Erythroblast (primary cell): ENCODE measurements around the gene CUEDC2.
A peak's percentile ranks its signal among the peaks of the same experiment; 100 is the strongest.

Experiments used
- DNase-seq, 2 experiments: peaks; one replicate each; lab custom pipeline; 2025; lab: John Stamatoyannopoulos, UW
- GATA1 ChIP-seq: IDR thresholded peaks from 2 replicates; pipeline ENCODE4 v1.6.1; 2011; ENCODE audit warnings: low read depth, mild to moderate bottlenecking, control low read depth, low read length, moderate library complexity
- POLR2A ChIP-seq: IDR thresholded peaks from 2 replicates; pipeline ENCODE4 v1.6.1; 2011; ENCODE audit warnings: mild to moderate bottlenecking, low read length

The CUEDC2 gene

GRCh38 chr10:102444851-102445250 is 12.5 kb upstream of the CUEDC2 start:
- TF ChIP-seq POLR2A: no peak
- no peak for TF ChIP-seq GATA1
- DNase-seq: no peak

GRCh38 chr10:102438374-102438773 is 6.0 kb upstream of the CUEDC2 start:
- no peak for TF ChIP-seq GATA1
- TF ChIP-seq POLR2A: no peak
- no peak for DNase-seq

- TF ChIP-seq GATA1 (no peak), POLR2A (no peak)
- no peak for DNase-seq
These were observed 5.1 kb upstream of the CUEDC2 start for GRCh38 chr10:102437515-102437914.

- TF ChIP-seq POLR2A: no peak
- no peak for TF ChIP-seq GATA1
- no peak for DNase-seq
These were observed 3.9 kb upstream of the CUEDC2 start for GRCh38 chr10:102436312-102436711.

- no peak for DNase-seq
- TF ChIP-seq GATA1: no peak
- peak; percentile 42 for TF ChIP-seq POLR2A
These were observed 3.3 kb upstream of the CUEDC2 start for GRCh38 chr10:102435529-102436233.

- no peak for DNase-seq
- TF ChIP-seq POLR2A: no peak
- no peak for TF ChIP-seq GATA1
These were observed 2.7 kb upstream of the CUEDC2 start for GRCh38 chr10:102435133-102435497.

- no peak for DNase-seq
- TF ChIP-seq POLR2A (no peak), GATA1 (no peak)
These were observed 2.2 kb upstream of the CUEDC2 start for GRCh38 chr10:102434394-102435132.

- DNase-seq: no peak
- TF ChIP-seq POLR2A: no peak
- TF ChIP-seq GATA1: no peak
These were observed 1.3 kb upstream of the CUEDC2 start for GRCh38 chr10:102433619-102434046.

GRCh38 chr10:102431452-102432124 is 786 bp downstream of the CUEDC2 start:
- DNase-seq: peak in 1 of 2 experiments; percentile 60
- TF ChIP-seq GATA1: no peak

- DNase-seq: no peak
- TF ChIP-seq POLR2A (no peak), GATA1 (no peak)
These were observed 2.9 kb downstream of the CUEDC2 start for GRCh38 chr10:102429468-102429867.

GRCh38 chr10:102426803-102427287 is 5.5 kb downstream of the CUEDC2 start:
- TF ChIP-seq POLR2A (no peak), GATA1 (no peak)
- no peak for DNase-seq

GRCh38 chr10:102425444-102425843 is 6.9 kb downstream of the CUEDC2 start:
- no peak for DNase-seq
- no peak for TF ChIP-seq POLR2A
- no peak for TF ChIP-seq GATA1

GRCh38 chr10:102424916-102425315 is 7.5 kb downstream of the CUEDC2 start:
- no peak for DNase-seq
- TF ChIP-seq POLR2A (no peak), GATA1 (no peak)

- TF ChIP-seq GATA1 (no peak), POLR2A (no peak)
- DNase-seq: no peak
These were observed 8.2 kb downstream of the CUEDC2 start for GRCh38 chr10:102424145-102424544.
